ENCODE data around the gene PLA2G1B. TPM values are rescaled to one million over a fixed set of nuclear protein-coding genes. Genes with fewer than 3 reads are reported as not detected.

PLA2G1B gene
- total and polyA plus RNA-seq, 2 of the 13 experiments (the other 11 are each of a cell fraction or from before 2014, with no cell fraction given): 0.33 to 1.4 TPM

GRCh38 chr12:120321382-120322202, 6.0 kb downstream of the PLA2G1B start (continued):
- TF ChIP-seq GLMP (CRISPR knock-in tag; IDR thresholded peaks at IDR 0.05; ENCODE audit: borderline replicate concordance): no peak
- no peak for TF ChIP-seq NPAS2 (CRISPR knock-in tag; IDR thresholded peaks at IDR 0.05; ENCODE audit: borderline replicate concordance)
- TF ChIP-seq SMAD1 (CRISPR knock-in tag; IDR thresholded peaks at IDR 0.05; ENCODE audit: borderline replicate concordance, low read depth): no peak
- peak; percentile 53 for TF ChIP-seq SALL1 (CRISPR knock-in tag; IDR thresholded peaks at IDR 0.05)
- TF ChIP-seq MTA1 (CRISPR knock-in tag; IDR thresholded peaks at IDR 0.05; ENCODE audit: borderline replicate concordance): no peak
- TF ChIP-seq PAX8 (CRISPR knock-in tag; IDR thresholded peaks at IDR 0.05; ENCODE audit: borderline replicate concordance): no peak
- TF ChIP-seq SIX1 (CRISPR knock-in tag; IDR thresholded peaks at IDR 0.05; ENCODE audit: borderline replicate concordance): no peak
- 0 out of 2 replicates have a peak, but pooled peaks have one; percentile 19 for TF ChIP-seq CSRNP1 (CRISPR knock-in tag; IDR thresholded peaks at IDR 0.05)
- no peak for TF ChIP-seq ZNF431 (CRISPR knock-in tag; IDR thresholded peaks at IDR 0.05; ENCODE audit: borderline replicate concordance, low read depth)
- no peak for TF ChIP-seq ZBTB42 (CRISPR knock-in tag; IDR thresholded peaks at IDR 0.05)
- peak; percentile 49 for TF ChIP-seq HOXA3 (CRISPR knock-in tag; IDR thresholded peaks at IDR 0.05)
- peak; percentile 56 for TF ChIP-seq CEBPG (CRISPR knock-in tag; IDR thresholded peaks at IDR 0.05)
- TF ChIP-seq ZNF800 (CRISPR knock-in tag; IDR thresholded peaks at IDR 0.05): no peak
- TF ChIP-seq, protein P1, sequence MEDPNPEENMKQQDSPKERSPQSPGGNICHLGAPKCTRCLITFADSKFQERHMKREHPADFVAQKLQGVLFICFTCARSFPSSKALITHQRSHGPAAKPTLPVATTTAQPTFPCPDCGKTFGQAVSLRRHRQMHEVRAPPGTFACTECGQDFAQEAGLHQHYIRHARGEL (CRISPR knock-in tag; IDR thresholded peaks at IDR 0.05): no peak
- TF ChIP-seq MED8 (CRISPR knock-in tag; IDR thresholded peaks at IDR 0.05; ENCODE audit: insufficient replicate concordance): no peak
- peak; percentile 74 for TF ChIP-seq BCL6 (CRISPR knock-in tag; IDR thresholded peaks at IDR 0.05)
- TF ChIP-seq CENPT (CRISPR knock-in tag; IDR thresholded peaks at IDR 0.05; ENCODE audit: low read depth): no peak
- no peak for TF ChIP-seq SKIL (CRISPR knock-in tag; IDR thresholded peaks at IDR 0.05; ENCODE audit: borderline replicate concordance)
- TF ChIP-seq, protein P2, sequence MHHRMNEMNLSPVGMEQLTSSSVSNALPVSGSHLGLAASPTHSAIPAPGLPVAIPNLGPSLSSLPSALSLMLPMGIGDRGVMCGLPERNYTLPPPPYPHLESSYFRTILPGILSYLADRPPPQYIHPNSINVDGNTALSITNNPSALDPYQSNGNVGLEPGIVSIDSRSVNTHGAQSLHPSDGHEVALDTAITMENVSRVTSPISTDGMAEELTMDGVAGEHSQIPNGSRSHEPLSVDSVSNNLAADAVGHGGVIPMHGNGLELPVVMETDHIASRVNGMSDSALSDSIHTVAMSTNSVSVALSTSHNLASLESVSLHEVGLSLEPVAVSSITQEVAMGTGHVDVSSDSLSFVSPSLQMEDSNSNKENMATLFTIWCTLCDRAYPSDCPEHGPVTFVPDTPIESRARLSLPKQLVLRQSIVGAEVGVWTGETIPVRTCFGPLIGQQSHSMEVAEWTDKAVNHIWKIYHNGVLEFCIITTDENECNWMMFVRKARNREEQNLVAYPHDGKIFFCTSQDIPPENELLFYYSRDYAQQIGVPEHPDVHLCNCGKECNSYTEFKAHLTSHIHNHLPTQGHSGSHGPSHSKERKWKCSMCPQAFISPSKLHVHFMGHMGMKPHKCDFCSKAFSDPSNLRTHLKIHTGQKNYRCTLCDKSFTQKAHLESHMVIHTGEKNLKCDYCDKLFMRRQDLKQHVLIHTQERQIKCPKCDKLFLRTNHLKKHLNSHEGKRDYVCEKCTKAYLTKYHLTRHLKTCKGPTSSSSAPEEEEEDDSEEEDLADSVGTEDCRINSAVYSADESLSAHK (CRISPR knock-in tag; IDR thresholded peaks at IDR 0.05; ENCODE audit: borderline replicate concordance): no peak
